SK-N-SH (cell line): Measurements from ENCODE around the gene KNSTRN. TPM values are rescaled to one million over a fixed set of nuclear protein-coding genes. Genes with fewer than 3 reads are reported as not detected.

Experiments
- CTCF ChIA-PET: fragments of 300-600, 350-600 bp; formaldehyde crosslinking; extraction: SDS; loops from one replicate; lab custom pipeline; 2021; lab: Yijun Ruan, JAX
- POLR2A ChIA-PET: fragments of 350-600 bp; sonication (Branson Sonifier 250); formaldehyde crosslinking; extraction: SDS; loops from one replicate; lab custom pipeline; 2020; ENCODE audit warnings: antibody characterized with exemption, inconsistent platforms; lab: Yijun Ruan, JAX
- DNase-seq: peaks from one replicate; pipeline ENCODE4 v3.0.0; 2012
- H2AFZ ChIP-seq: fragments of 200-600 bp; sonication (generic); 2 replicates; pipeline ENCODE4 v1.8.1; 2016; ENCODE audit warnings: antibody characterized with exemption, mild to moderate bottlenecking, low read depth
- H3F3A ChIP-seq: fragments of 200-600 bp; sonication (generic); replicated peaks from 2 replicates; pipeline ENCODE3; 2016; ENCODE audit warnings: antibody characterized with exemption, mild to moderate bottlenecking; ENCODE audit not compliant: insufficient read depth
- H3K27ac ChIP-seq, 2 experiments: fragments of 200-500 bp in 1 of 2; fragments of 200-600 bp in 1 of 2; sonication (Bioruptor generic) in 1 of 2; sonication (generic), shearing (Covaris generic) in 1 of 2; 2 replicates each; pipeline versions ENCODE4 v1.5.1 to v1.6.1; 2014 to 2016; ENCODE audit warnings: low read depth in 2 of 2, inconsistent platforms in 1 of 2, low read length in 1 of 2, mild to moderate bottlenecking in 1 of 2, mixed read lengths in 1 of 2
- H3K27me3 ChIP-seq: fragments of 200-600 bp; sonication (generic), shearing (Covaris generic); 2 replicates; pipeline ENCODE4 v1.6.1; 2016; ENCODE audit warnings: mixed run types; ENCODE audit not compliant: insufficient read depth
- H3K36me3 ChIP-seq, 2 experiments: fragments of 200-500 bp in 1 of 2; fragments of 200-600 bp in 1 of 2; sonication (Bioruptor generic) in 1 of 2; sonication (generic) in 1 of 2; replicated peaks in 1 of 2; 2 replicates each; pipeline versions ENCODE3 to v1.5.1; 2014 to 2016; ENCODE audit warnings: low read length in 1 of 2, mild to moderate bottlenecking in 1 of 2; ENCODE audit not compliant: insufficient read depth in 2 of 2, control insufficient read depth in 1 of 2
- H3K4me1 ChIP-seq, 2 experiments: fragments of 200-500 bp in 1 of 2; fragments of 200-600 bp in 1 of 2; sonication (Bioruptor generic) in 1 of 2; sonication (generic), shearing (Covaris generic) in 1 of 2; 2 replicates each; pipeline versions ENCODE4 v1.5.1 to v1.6.1; 2014 to 2016; ENCODE audit warnings: low read depth in 1 of 2, low read length in 1 of 2, mixed run types in 1 of 2; ENCODE audit not compliant: insufficient read depth in 2 of 2, control insufficient read depth in 1 of 2
- H3K4me2 ChIP-seq: fragments of 200-600 bp; sonication (generic), shearing (Covaris generic); 2 replicates; pipeline ENCODE4 v1.6.1; 2017; ENCODE audit warnings: mixed run types
- H3K4me3 ChIP-seq, 2 experiments: fragments of 200-500 bp in 1 of 2; fragments of 200-600 bp in 1 of 2; sonication (Bioruptor generic) in 1 of 2; sonication (generic), shearing (Covaris generic) in 1 of 2; 2 replicates each; pipeline versions ENCODE4 v1.5.1 to v1.8.1; 2014 to 2016; ENCODE audit warnings: low read depth in 2 of 2, inconsistent platforms in 1 of 2, low read length in 1 of 2, mild to moderate bottlenecking in 1 of 2, mixed read lengths in 1 of 2, moderate library complexity in 1 of 2
- H3K79me2 ChIP-seq: fragments of 200-600 bp; sonication (generic); 2 replicates; pipeline ENCODE4 v1.8.1; 2017; ENCODE audit warnings: mild to moderate bottlenecking; ENCODE audit not compliant: insufficient read depth
- H3K9ac ChIP-seq: fragments of 200-600 bp; sonication (generic); 2 replicates; pipeline ENCODE4 v1.6.1; 2017; ENCODE audit warnings: mixed run types
- H3K9me2 ChIP-seq: fragments of 200-600 bp; sonication (generic); 2 replicates; pipeline ENCODE4 v1.6.1; 2017; ENCODE audit warnings: mixed run types
- H3K9me3 ChIP-seq: fragments of 200-600 bp; sonication (generic); 2 replicates; pipeline ENCODE4 v1.6.1; 2017; ENCODE audit warnings: mixed run types, mild to moderate bottlenecking, moderate library complexity
- H4K20me1 ChIP-seq: fragments of 200-600 bp; sonication (generic); 2 replicates; pipeline ENCODE4 v1.6.1; 2017; ENCODE audit warnings: mild to moderate bottlenecking, mixed run types; ENCODE audit not compliant: insufficient read depth
- CHD2 ChIP-seq: fragments of 150-350 bp; IDR thresholded peaks from 2 replicates; pipeline ENCODE4 v1.6.1; 2018; ENCODE audit warnings: low read length; ENCODE audit not compliant: partially characterized antibody
- EP300 ChIP-seq, 2 experiments: IDR thresholded peaks; 2 replicates each; pipeline versions ENCODE4 v1.4.0 to v1.6.1; 2012; ENCODE audit warnings: borderline replicate concordance in 1 of 2, low read depth in 1 of 2, low read length in 1 of 2
- FOSL2 ChIP-seq: IDR thresholded peaks from 2 replicates; pipeline ENCODE4 v1.4.0; 2012; ENCODE audit warnings: low read depth, mild to moderate bottlenecking, moderate library complexity, borderline replicate concordance
- FOXM1 ChIP-seq: IDR thresholded peaks from 2 replicates; pipeline ENCODE4 v1.4.0; 2012; ENCODE audit warnings: low read depth, mild to moderate bottlenecking
- GATA2 ChIP-seq: sonication (generic); formaldehyde crosslinking; IDR thresholded peaks from 2 replicates; pipeline ENCODE4 v1.5.0; 2020; ENCODE audit warnings: mild to moderate bottlenecking, missing genetic modification reagents
- MEF2A ChIP-seq: IDR thresholded peaks from 2 replicates; pipeline ENCODE4 v1.4.0; 2012; ENCODE audit warnings: low read depth, borderline replicate concordance
- MXI1 ChIP-seq: IDR thresholded peaks from 2 replicates; pipeline ENCODE4 v1.6.1; 2012; ENCODE audit warnings: mild to moderate bottlenecking, low read depth, low read length, improper control_type of control experiment
- NFIC ChIP-seq: IDR thresholded peaks from 2 replicates; pipeline ENCODE4 v1.4.0; 2012; ENCODE audit warnings: borderline replicate concordance
- POLR2AphosphoS5 ChIP-seq: IDR thresholded peaks from 2 replicates; pipeline ENCODE4 v1.6.1; 2012; ENCODE audit warnings: low read depth, low read length
- RXRA ChIP-seq: IDR thresholded peaks from 2 replicates; pipeline ENCODE4 v1.4.0; 2012; ENCODE audit warnings: low read depth, mild to moderate bottlenecking, borderline replicate concordance
- SMC3 ChIP-seq: IDR thresholded peaks from 2 replicates; pipeline ENCODE4 v1.6.1; 2012; ENCODE audit warnings: low read depth, low read length, improper control_type of control experiment
- TCF12 ChIP-seq: IDR thresholded peaks from 2 replicates; pipeline ENCODE4 v1.4.0; 2012
- TEAD4 ChIP-seq: IDR thresholded peaks from 2 replicates; pipeline ENCODE4 v1.4.0; 2012; ENCODE audit warnings: mild to moderate bottlenecking, borderline replicate concordance; ENCODE audit not compliant: insufficient read depth
- YY1 ChIP-seq: IDR thresholded peaks from 2 replicates; pipeline ENCODE4 v1.4.0; 2012; ENCODE audit warnings: low read depth, mild to moderate bottlenecking
- WGBS: methylation state at CpG from one replicate; pipeline ENCODE4 v1.1.6; 2017; ENCODE audit warnings: low lambda C conversion rate; 5-methylcytosine and 5-hydroxymethylcytosine counted together
- polyA plus RNA-seq, 3 experiments: library from polyadenylated mRNA; depleted of rRNA; stranded (reverse); fragments of >200 nt; gene quantifications; 2 replicates each; pipeline ENCODE4 v1.2.3, GENCODE V29; 2012
- TF ChIP-seq, protein P1 (sequence below): fragments of 150-350 bp; IDR thresholded peaks from 2 replicates; pipeline ENCODE4 v1.6.1; 2017; ENCODE audit warnings: antibody characterized with exemption, low read length, low read depth, borderline replicate concordance
- TF ChIP-seq, protein P2 (sequence below): fragments of 200-600 bp; sonication (generic); IDR thresholded peaks from 2 replicates; pipeline ENCODE4 v1.6.1; 2017; ENCODE audit warnings: antibody characterized with exemption, mild to moderate bottlenecking, moderate library complexity
- TF ChIP-seq, protein P3 (sequence below): fragments of 150-350 bp; IDR thresholded peaks from 2 replicates; pipeline ENCODE4 v1.6.1; 2016; ENCODE audit warnings: mild to moderate bottlenecking, low read depth, low read length
- TF ChIP-seq, protein P4 (sequence below): IDR thresholded peaks from 2 replicates; pipeline ENCODE4 v1.4.0; 2012; ENCODE audit warnings: low read depth, borderline replicate concordance
- TF ChIP-seq, protein P5 (sequence below): IDR thresholded peaks from 2 replicates; pipeline ENCODE4 v1.4.0; 2012; ENCODE audit warnings: low read depth

KNSTRN gene
- polyA plus RNA-seq, 1 of the 3 experiments (the other 2 are of a cell fraction): 25.5 TPM

DNA sequence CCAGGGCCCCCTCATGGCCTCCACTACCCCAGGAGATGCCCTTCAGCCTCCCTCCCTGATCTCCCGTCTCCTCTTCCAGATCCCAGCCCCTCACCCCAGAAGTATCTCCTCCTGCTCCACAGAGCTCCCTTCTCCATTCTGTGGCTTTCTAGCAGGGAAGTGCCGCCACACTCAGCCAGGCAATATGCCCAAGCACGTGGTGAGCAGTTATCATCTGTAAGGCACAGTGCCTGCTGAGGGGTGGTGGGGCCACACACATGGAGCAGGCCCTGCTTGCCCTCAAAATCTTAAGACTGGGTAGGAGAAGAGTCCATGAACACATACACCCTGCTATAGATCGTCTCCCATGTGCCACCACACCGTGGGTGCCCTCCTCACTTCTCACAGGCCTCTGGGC, 34.0 kb upstream of the KNSTRN start:
- Histone ChIP-seq H2AFZ (no peak overlapping the region), H3K4me3 (no peak overlapping the region), H3K9ac (no peak overlapping the region), H3K79me2 (no peaks in the 10 kb centered on the region), H3K27me3 (no peaks in the 10 kb centered on the region), H3K4me2 (no peak overlapping the region), H3K27ac (no peak overlapping the region), H3F3A (peaks cover 11% of the 10 kb centered on the region), H3K4me1 (peaks cover 9 to 11% of the 10 kb centered on the region in 2 experiments; a peak in 3 of 4 replicates), H4K20me1 (no peaks in the 10 kb centered on the region), H3K9me3 (no peaks in the 10 kb centered on the region), H3K36me3 (no peaks in the 10 kb centered on the region), H3K9me2 (no peaks in the 10 kb centered on the region)
- POLR2A ChIA-PET: no interaction called here
- TF ChIP-seq TCF12: no peak
- TF ChIP-seq RXRA: no peak
- TF ChIP-seq SMC3: no peak
- TF ChIP-seq, protein P1, sequence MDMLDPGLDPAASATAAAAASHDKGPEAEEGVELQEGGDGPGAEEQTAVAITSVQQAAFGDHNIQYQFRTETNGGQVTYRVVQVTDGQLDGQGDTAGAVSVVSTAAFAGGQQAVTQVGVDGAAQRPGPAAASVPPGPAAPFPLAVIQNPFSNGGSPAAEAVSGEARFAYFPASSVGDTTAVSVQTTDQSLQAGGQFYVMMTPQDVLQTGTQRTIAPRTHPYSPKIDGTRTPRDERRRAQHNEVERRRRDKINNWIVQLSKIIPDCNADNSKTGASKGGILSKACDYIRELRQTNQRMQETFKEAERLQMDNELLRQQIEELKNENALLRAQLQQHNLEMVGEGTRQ: no peak
- TF ChIP-seq GATA2 (CRISPR knock-in tag): no peak
- TF ChIP-seq MXI1: no peak
- no peak for TF ChIP-seq CHD2
- no peak for TF ChIP-seq FOXM1
- TF ChIP-seq POLR2AphosphoS5: no peak
- TF ChIP-seq FOSL2: no peak
- no peak for TF ChIP-seq YY1
- TF ChIP-seq, protein P2, sequence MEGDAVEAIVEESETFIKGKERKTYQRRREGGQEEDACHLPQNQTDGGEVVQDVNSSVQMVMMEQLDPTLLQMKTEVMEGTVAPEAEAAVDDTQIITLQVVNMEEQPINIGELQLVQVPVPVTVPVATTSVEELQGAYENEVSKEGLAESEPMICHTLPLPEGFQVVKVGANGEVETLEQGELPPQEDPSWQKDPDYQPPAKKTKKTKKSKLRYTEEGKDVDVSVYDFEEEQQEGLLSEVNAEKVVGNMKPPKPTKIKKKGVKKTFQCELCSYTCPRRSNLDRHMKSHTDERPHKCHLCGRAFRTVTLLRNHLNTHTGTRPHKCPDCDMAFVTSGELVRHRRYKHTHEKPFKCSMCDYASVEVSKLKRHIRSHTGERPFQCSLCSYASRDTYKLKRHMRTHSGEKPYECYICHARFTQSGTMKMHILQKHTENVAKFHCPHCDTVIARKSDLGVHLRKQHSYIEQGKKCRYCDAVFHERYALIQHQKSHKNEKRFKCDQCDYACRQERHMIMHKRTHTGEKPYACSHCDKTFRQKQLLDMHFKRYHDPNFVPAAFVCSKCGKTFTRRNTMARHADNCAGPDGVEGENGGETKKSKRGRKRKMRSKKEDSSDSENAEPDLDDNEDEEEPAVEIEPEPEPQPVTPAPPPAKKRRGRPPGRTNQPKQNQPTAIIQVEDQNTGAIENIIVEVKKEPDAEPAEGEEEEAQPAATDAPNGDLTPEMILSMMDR: no peak
- CTCF ChIA-PET: interaction anchor here (70.6 kb wide), 1 partner anchor 34 kb away, joined by 2194 read pairs; the partner anchor contains the start of genes ANKRD63, CCDC9B, INAFM2 and PLCB2
- no peak for DNase-seq
- whole genome bisulfite sequencing: 92% methylated on average over 3 of the region's 5 CpGs

DNA sequence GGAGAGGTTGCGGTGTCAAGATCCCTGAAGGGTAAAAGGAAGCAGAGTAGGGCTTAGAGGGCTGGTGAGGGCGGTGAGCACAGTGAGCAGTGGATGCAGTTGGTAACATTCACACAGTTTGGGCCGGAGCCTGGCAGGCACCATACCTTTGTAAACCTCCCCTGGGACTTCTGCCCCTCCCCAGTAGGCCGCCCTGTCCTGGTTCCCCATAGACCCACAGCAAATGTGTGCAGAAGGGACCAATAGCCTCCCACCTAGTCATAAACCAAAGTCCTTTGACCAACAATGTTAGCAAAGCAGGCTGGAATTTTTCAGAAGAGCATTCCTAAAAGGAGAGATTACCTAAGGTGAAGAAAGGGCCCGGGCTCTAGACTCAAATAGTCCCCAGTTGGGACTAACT, 33.4 kb upstream of the KNSTRN start:
- no peaks in the 10 kb centered on the region for H3K36me3 ChIP-seq
- ChIA-PET POLR2A (no interaction called here), CTCF (interaction anchor here (1.5 to 70.6 kb wide), 2 partner anchors 18 to 35 kb away, joined by 8 to 2194 read pairs; partner anchors contain the start of genes ANKRD63, CCDC9B, INAFM2 and PLCB2)
- peaks cover 3 to 14% of the 10 kb centered on the region in 2 experiments; a peak in 3 of 4 replicates for H3K4me1 ChIP-seq
- H3F3A ChIP-seq: peaks cover 6% of the 10 kb centered on the region
- no peak for DNase-seq
- H2AFZ ChIP-seq: no peak overlapping the region
- H3K4me2 ChIP-seq: no peak overlapping the region
- no peak overlapping the region for H3K9ac ChIP-seq
- TF ChIP-seq EP300 (IDR thresholded peaks at IDR 0.05; ENCODE audit: borderline replicate concordance in 1 of 2, low read depth in 1 of 2, low read length in 1 of 2): no peak
- TF ChIP-seq, protein P3, sequence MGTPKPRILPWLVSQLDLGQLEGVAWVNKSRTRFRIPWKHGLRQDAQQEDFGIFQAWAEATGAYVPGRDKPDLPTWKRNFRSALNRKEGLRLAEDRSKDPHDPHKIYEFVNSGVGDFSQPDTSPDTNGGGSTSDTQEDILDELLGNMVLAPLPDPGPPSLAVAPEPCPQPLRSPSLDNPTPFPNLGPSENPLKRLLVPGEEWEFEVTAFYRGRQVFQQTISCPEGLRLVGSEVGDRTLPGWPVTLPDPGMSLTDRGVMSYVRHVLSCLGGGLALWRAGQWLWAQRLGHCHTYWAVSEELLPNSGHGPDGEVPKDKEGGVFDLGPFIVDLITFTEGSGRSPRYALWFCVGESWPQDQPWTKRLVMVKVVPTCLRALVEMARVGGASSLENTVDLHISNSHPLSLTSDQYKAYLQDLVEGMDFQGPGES: no peak
- TF ChIP-seq, protein P2: no peak
- no peak for TF ChIP-seq TEAD4
- TF ChIP-seq YY1: no peak
- TF ChIP-seq, protein P4, sequence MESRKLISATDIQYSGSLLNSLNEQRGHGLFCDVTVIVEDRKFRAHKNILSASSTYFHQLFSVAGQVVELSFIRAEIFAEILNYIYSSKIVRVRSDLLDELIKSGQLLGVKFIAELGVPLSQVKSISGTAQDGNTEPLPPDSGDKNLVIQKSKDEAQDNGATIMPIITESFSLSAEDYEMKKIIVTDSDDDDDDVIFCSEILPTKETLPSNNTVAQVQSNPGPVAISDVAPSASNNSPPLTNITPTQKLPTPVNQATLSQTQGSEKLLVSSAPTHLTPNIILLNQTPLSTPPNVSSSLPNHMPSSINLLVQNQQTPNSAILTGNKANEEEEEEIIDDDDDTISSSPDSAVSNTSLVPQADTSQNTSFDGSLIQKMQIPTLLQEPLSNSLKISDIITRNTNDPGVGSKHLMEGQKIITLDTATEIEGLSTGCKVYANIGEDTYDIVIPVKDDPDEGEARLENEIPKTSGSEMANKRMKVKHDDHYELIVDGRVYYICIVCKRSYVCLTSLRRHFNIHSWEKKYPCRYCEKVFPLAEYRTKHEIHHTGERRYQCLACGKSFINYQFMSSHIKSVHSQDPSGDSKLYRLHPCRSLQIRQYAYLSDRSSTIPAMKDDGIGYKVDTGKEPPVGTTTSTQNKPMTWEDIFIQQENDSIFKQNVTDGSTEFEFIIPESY: no peak
- no peak for TF ChIP-seq MEF2A
- TF ChIP-seq, protein P5, sequence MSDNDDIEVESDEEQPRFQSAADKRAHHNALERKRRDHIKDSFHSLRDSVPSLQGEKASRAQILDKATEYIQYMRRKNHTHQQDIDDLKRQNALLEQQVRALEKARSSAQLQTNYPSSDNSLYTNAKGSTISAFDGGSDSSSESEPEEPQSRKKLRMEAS: no peak
- no peak for TF ChIP-seq RXRA
- TF ChIP-seq CHD2: no peak
- TF ChIP-seq NFIC: no peak
- TF ChIP-seq GATA2 (CRISPR knock-in tag): no peak
- H3K27me3 ChIP-seq: no peaks in the 10 kb centered on the region
- WGBS: 91% methylated on average over 5 of the region's 5 CpGs
- no peaks in the 10 kb centered on the region for H4K20me1 ChIP-seq
- no peaks in the 10 kb centered on the region for H3K9me3 ChIP-seq
- no peaks in the 10 kb centered on the region for H3K79me2 ChIP-seq
- no peak overlapping the region for H3K27ac ChIP-seq
- H3K9me2 ChIP-seq: no peaks in the 10 kb centered on the region
- H3K4me3 ChIP-seq: no peak overlapping the region
